ENCODE measurements around the gene TM9SF2.

TM9SF2 gene

DNA sequence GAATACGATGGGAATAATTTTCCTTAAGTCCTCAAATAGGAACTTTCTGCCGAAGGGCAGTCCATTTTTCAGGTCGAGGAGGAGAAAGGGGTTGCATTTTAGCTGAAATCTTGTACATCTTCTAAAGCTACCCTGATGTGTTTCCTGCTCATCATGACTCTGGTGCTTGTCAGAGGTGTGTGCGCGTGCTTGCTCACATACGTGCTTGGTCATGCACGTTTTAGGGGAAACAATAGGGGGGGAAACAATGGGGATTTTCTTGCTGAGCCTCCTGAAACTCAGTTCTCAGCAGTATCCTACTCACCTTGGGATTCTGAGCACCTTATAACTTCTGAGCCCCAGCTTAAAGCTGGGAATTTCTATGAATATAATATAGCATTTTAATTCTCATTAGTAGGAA is 44.7 kb downstream of the TM9SF2 start:
- Mint-ChIP-seq H3K4me1 (no peaks in the 10 kb centered on the region), H3K36me3 (ENCODE audit: low read depth) (peaks cover 68% of the 10 kb centered on the region), H3K27ac (no peak overlapping the region), H3K9me3 (no peaks in the 10 kb centered on the region), H3K4me3 (no peak overlapping the region), H3K27me3 (ENCODE audit: low read depth) (no peaks in the 10 kb centered on the region)
- TF ChIP-seq, protein P1, sequence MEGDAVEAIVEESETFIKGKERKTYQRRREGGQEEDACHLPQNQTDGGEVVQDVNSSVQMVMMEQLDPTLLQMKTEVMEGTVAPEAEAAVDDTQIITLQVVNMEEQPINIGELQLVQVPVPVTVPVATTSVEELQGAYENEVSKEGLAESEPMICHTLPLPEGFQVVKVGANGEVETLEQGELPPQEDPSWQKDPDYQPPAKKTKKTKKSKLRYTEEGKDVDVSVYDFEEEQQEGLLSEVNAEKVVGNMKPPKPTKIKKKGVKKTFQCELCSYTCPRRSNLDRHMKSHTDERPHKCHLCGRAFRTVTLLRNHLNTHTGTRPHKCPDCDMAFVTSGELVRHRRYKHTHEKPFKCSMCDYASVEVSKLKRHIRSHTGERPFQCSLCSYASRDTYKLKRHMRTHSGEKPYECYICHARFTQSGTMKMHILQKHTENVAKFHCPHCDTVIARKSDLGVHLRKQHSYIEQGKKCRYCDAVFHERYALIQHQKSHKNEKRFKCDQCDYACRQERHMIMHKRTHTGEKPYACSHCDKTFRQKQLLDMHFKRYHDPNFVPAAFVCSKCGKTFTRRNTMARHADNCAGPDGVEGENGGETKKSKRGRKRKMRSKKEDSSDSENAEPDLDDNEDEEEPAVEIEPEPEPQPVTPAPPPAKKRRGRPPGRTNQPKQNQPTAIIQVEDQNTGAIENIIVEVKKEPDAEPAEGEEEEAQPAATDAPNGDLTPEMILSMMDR (IDR thresholded peaks at IDR 0.05; ENCODE audit: unreplicated experiment in 3 of 3): no peak

DNA sequence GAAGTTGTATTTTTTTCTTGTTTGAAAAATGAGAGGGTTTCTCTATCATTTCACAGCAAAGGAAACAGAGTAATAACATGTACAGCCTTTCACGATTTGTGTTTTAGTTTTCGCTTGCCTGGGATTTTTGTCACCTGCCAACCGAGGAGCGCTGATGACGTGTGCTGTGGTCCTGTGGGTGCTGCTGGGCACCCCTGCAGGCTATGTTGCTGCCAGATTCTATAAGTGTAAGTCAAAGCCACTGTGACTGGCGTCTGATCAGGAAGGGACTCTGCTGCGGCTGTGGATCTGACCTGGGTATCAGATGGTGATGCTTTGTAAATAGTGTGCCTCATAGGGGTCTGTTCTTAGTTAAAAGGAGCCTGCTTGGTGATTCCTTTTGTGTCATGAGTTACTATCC is 45.6 kb downstream of the TM9SF2 start:
- Mint-ChIP-seq H3K4me1 (no peaks in the 10 kb centered on the region), H3K36me3 (ENCODE audit: low read depth) (peaks cover 68% of the 10 kb centered on the region), H3K4me3 (no peak overlapping the region), H3K27me3 (ENCODE audit: low read depth) (no peaks in the 10 kb centered on the region), H3K27ac (no peak overlapping the region), H3K9me3 (no peaks in the 10 kb centered on the region)
- TF ChIP-seq, protein P1 (IDR thresholded peaks at IDR 0.05; ENCODE audit: unreplicated experiment in 3 of 3): no peak

DNA sequence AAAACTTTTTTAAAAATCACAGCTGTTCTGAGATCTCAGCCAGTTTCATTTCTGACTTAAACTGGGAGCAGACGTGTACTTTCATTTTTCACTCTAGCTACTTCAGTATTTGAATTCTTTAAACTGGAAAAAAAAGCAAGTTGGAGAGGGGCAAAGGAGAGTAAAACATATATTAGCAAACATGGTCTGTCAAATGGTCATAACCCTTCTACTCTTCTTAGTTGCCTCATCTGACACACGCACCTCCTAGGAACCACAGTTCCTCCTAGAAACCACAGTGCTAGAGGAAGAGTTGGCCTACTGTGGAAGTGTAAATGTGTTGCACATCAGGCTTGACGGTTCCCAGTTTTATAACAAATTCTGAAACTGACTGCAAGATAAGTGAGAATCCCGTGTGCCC is 47.2 kb downstream of the TM9SF2 start:
- Mint-ChIP-seq H3K4me3 (no peak overlapping the region), H3K36me3 (ENCODE audit: low read depth) (peaks cover 66% of the 10 kb centered on the region), H3K27me3 (ENCODE audit: low read depth) (no peaks in the 10 kb centered on the region), H3K4me1 (no peaks in the 10 kb centered on the region), H3K27ac (no peak overlapping the region), H3K9me3 (no peaks in the 10 kb centered on the region)
- TF ChIP-seq, protein P1 (IDR thresholded peaks at IDR 0.05; ENCODE audit: unreplicated experiment in 3 of 3): no peak

DNA sequence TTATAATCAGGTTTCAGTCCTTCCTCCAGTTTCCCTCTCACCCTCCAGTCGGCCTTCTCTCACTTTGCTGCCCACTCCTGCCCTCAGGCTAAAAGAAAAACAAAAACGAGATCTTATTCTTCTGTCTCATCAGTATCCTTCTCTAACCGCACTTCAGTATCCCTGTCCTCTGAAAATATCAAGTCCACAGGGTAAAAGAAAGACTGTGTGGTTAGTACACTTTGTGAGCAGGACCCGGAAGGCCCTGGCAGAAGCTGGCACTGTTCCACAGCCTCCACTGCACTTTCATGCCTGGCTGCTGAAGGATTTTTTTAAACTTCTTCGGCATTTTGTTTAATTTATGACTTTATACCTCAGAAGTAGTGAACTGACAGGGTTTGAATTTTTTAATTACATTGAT is 51.8 kb downstream of the TM9SF2 start:
- Mint-ChIP-seq H3K9me3 (no peaks in the 10 kb centered on the region), H3K27ac (peak overlapping the region in 1 of 3 experiments; percentile 71), H3K4me3 (no peak overlapping the region), H3K36me3 (ENCODE audit: low read depth) (peaks cover 77% of the 10 kb centered on the region), H3K4me1 (no peaks in the 10 kb centered on the region), H3K27me3 (ENCODE audit: low read depth) (no peaks in the 10 kb centered on the region)
- TF ChIP-seq, protein P1 (IDR thresholded peaks at IDR 0.05; ENCODE audit: unreplicated experiment in 3 of 3): no peak

DNA sequence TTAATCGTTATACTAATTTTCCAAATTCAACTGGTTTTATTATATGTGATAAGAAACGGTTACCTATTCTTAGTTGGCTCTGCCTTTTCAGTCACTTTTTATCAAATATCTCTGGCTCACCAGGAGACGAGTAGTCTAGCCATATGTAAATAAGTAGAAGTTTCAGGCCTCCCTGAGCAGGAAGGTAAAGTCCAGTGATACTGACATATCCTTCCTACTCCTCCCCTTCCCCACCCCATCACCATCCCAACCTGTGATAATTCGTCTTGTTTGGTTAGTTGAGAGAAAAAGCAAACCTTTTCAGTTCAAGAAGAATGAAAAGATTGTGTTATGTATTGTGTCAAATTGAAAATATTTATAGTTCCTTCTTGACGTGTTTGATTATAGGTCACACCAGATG is 53.9 kb downstream of the TM9SF2 start:
- no peaks in the 10 kb centered on the region for H3K4me1 Mint-ChIP-seq
- H3K27ac Mint-ChIP-seq: no peak overlapping the region
- no peaks in the 10 kb centered on the region for H3K27me3 Mint-ChIP-seq (ENCODE audit: low read depth)
- no peaks in the 10 kb centered on the region for H3K9me3 Mint-ChIP-seq
- TF ChIP-seq, protein P1 (IDR thresholded peaks at IDR 0.05; ENCODE audit: unreplicated experiment in 3 of 3): no peak
- no peak overlapping the region for H3K4me3 Mint-ChIP-seq
- H3K36me3 Mint-ChIP-seq (ENCODE audit: low read depth): peaks cover 78% of the 10 kb centered on the region

DNA sequence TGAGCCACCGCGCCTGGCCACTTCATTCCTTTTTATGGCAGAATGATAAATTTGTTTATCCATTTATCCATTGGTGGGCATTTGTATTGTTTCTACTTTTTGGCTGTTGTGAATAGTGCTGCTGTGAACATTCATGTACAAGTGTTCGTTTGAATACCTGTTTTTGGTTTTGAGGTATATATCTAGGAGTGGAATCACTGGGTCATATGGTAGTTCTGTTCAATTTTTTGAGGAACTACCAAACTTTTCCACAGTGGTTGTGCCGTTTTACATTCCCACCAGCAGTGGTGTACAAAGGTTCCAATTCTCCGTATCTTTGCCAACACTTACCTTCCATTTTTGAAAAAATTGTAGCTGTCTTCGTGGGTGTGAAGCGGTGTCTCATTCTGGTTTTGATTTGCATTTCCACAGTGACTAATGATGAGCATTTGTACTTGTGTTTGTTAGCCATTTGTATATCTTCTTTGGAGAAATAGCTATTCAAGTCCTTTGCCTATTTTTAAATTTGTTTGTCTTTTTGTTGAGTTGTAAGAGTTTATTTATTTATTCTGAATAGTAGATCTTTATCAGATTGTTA is 55.7 kb downstream of the TM9SF2 start:
- H3K36me3 Mint-ChIP-seq (ENCODE audit: low read depth): peaks cover 74% of the 10 kb centered on the region
- H3K27ac Mint-ChIP-seq: no peak overlapping the region
- H3K4me3 Mint-ChIP-seq: no peak overlapping the region
- no peaks in the 10 kb centered on the region for H3K9me3 Mint-ChIP-seq
- H3K4me1 Mint-ChIP-seq: no peaks in the 10 kb centered on the region
- TF ChIP-seq, protein P1 (IDR thresholded peaks at IDR 0.05; ENCODE audit: unreplicated experiment in 3 of 3): no peak
- H3K27me3 Mint-ChIP-seq (ENCODE audit: low read depth): no peaks in the 10 kb centered on the region
